Pancreas (tissue), 10 donors: ENCODE data around the gene CPED1. TPM values are rescaled to one million over a fixed set of nuclear protein-coding genes. Genes with fewer than 3 reads are reported as not detected.

ENCODE experiments used
- ATAC-seq, 4 donors: fragments of 200-7000 bp; cut with Tn5 transposase; one replicate each; pipeline versions ENCODE4 v1.8.0 to v1.9.1; 2020; ENCODE audit warnings: mild to moderate bottlenecking in 4 of 4, moderate library complexity in 4 of 4
- DNase-seq, 6 donors: peaks; one replicate each; pipeline ENCODE4 v3.0.0-alpha.2; 2020
- FAIRE-seq: peaks from 2 replicates; lab custom pipeline; 2012; peaks lifted over from hg19 to GRCh38; lab: Jason Lieb, UNC
- H3K27ac ChIP-seq, 4 donors: fragments of 200-600 bp; sonication (generic); 1 replicate in 3 of 4; 2 replicates in 1 of 4; pipeline versions ENCODE4 v1.5.0 to v1.8.0; 2020
- H3K27me3 ChIP-seq, 4 donors: fragments of 200-600 bp; one replicate each; pipeline ENCODE4 v1.8.0; 2021
- H3K36me3 ChIP-seq, 3 donors: fragments of 200-600 bp; sonication (generic) in 1 of 3; one replicate each; pipeline versions ENCODE4 v1.5.0 to v1.8.0; 2020 to 2021
- H3K4me1 ChIP-seq, 3 donors: fragments of 200-600 bp; one replicate each; pipeline ENCODE4 v1.8.0; 2021
- H3K4me3 ChIP-seq, 4 donors: fragments of 200-600 bp; sonication (generic) in 2 of 4; one replicate each; pipeline versions ENCODE4 v1.5.0 to v1.8.0; 2020 to 2021
- H3K9me3 ChIP-seq, 4 donors: fragments of 200-600 bp; one replicate each; pipeline ENCODE4 v1.8.0; 2021
- WGBS, 2 donors: extraction: QIAGEN DNeasy Blood & Tissue Kit; methylation state at CpG; one replicate each; pipeline ENCODE4 v1.1.7; 2013; 5-methylcytosine and 5-hydroxymethylcytosine counted together
- intact Hi-C, 3 donors: fragments of 100-400 bp; cut with DNase I; formaldehyde crosslinking; loops; one replicate each; pipeline versions ENCODE4 v1.11.1 to v1.14.2; 2022
- polyA plus RNA-seq, 2 donors: library from polyadenylated mRNA; stranded (reverse); fragments of 200-250 nt; gene quantifications; one replicate each; pipeline ENCODE4 v1.2.3, GENCODE V29; 2013
- total RNA-seq, 6 donors: library from RNA; stranded (reverse); fragmentation: NEBNext Ultra II Directional in 4 of 6; extraction: Animal tissue kit (Norgen Biotek cat#: 25700) in 4 of 6; gene quantifications; one replicate each; pipeline versions ENCODE4 v1.2.1 to v1.2.4, GENCODE V29; 2021 to 2023
- TF ChIP-seq, protein P1 (sequence below), 4 donors: fragments of 200-600 bp; sonication (generic) in 3 of 4; IDR thresholded peaks; one replicate each; pipeline versions ENCODE4 v1.5.0 to v1.8.0; 2021; ENCODE audit warnings: antibody characterized with exemption in 4 of 4
- donor health status: healthy with polysubstance abuse.
- donor health status: DM: no; HTN: no; CAD: no; lungs with moderate emphysema.
- donor health status: DM: no; HTN: no; CAD: no.
- donor health status: control.
- donor health status: control.
- donor health status: Bipolar disorder and iron deficiency.
- donor health status: DM: yes; HTN: yes; CAD: no.
- donor health status: DM: no; HTN: no; CAD: no.
- donor health status: DM: no; HTN: no; CAD: no.
- donor health status: DM: yes; HTN: yes; CAD: no.

Gene CPED1
- total and polyA plus RNA-seq, 8 donors: 0.57 to 6.1 (median 1.3) TPM

DNA sequence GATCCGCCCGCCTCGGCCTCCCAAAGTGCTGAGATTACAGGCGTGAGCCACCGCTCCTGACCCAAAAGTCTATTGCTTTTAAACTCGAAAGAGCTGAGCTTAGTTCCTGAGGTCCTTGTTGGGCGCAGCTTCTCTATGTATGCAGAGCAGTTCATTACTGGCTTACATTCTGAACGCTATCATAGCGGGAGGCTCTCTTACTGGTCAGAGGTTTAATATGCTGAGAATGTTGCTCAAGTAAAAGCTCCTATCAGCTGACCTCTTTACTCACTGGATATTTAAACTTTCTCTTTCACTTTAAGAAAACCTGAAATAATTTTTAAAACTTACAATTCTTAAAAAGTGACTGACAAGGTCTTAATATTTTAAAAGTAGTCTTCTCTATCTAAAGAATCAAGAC, 179.5 kb downstream of the CPED1 start:
- Histone ChIP-seq H3K9me3 (no peaks in the 10 kb centered on the region), H3K27ac (no peak overlapping the region), H3K4me3 (no peak overlapping the region), H3K27me3 (no peaks in the 10 kb centered on the region), H3K4me1 (no peaks in the 10 kb centered on the region), H3K36me3 (no peaks in the 10 kb centered on the region)
- TF ChIP-seq, protein P1, sequence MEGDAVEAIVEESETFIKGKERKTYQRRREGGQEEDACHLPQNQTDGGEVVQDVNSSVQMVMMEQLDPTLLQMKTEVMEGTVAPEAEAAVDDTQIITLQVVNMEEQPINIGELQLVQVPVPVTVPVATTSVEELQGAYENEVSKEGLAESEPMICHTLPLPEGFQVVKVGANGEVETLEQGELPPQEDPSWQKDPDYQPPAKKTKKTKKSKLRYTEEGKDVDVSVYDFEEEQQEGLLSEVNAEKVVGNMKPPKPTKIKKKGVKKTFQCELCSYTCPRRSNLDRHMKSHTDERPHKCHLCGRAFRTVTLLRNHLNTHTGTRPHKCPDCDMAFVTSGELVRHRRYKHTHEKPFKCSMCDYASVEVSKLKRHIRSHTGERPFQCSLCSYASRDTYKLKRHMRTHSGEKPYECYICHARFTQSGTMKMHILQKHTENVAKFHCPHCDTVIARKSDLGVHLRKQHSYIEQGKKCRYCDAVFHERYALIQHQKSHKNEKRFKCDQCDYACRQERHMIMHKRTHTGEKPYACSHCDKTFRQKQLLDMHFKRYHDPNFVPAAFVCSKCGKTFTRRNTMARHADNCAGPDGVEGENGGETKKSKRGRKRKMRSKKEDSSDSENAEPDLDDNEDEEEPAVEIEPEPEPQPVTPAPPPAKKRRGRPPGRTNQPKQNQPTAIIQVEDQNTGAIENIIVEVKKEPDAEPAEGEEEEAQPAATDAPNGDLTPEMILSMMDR (IDR thresholded peaks at IDR 0.05): no peak
- intact Hi-C loops: no loop called here
- FAIRE-seq (no peak), DNase-seq (no peak), ATAC-seq (no peak)
- 91 to 96% methylated on average over 8 to 9 of the region's 9 CpGs for WGBS, 2 donors

DNA sequence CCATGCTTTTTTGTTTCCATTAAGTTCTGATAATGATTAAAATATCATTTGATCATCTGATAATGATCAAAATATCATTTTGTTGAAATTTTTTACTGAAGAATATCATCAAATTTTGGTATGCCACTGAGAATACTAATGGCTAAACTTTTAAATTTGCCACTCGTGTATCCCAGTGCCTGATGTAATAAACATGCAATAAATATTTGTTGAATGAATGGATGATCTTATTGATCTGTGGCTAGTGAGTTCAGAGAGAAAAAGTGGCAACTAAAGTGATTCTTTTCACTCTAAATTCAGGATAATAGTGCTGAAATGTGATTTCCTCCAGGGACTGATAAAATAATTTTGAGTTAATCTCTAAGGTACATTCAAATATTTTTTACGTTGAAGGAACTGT, 181.0 kb downstream of the CPED1 start:
- intact Hi-C loops: no loop called here
- H3K9me3 ChIP-seq: no peaks in the 10 kb centered on the region
- TF ChIP-seq, protein P1 (IDR thresholded peaks at IDR 0.05): no peak
- H3K4me1 ChIP-seq: no peaks in the 10 kb centered on the region
- WGBS, 2 donors: 57 to 74% methylated on average over 2 of the region's 2 CpGs
- H3K4me3 ChIP-seq: no peak overlapping the region
- H3K36me3 ChIP-seq: no peaks in the 10 kb centered on the region
- H3K27me3 ChIP-seq: no peaks in the 10 kb centered on the region
- ATAC-seq (no peak), DNase-seq (no peak), FAIRE-seq (no peak)
- H3K27ac ChIP-seq: no peak overlapping the region

DNA sequence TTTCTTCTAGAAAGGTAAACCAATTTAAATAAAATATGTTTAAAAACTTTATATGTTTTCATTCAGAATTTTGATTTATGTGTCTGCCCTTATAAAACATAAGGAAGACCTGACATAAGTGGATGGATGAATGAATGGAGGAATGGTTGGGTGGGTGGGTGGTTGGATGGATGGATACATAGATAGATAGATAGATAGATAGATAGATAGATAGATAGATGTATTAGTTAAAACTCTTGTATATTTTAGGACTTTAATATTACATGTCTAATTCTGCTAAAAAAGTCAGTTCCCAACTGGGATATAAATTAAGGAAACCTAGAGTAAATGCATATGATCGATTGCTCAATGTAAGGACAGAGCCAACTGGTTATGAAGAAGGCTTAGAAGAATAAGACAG, 184.0 kb downstream of the CPED1 start:
- 67 to 86% methylated on average over 1 of the region's 1 CpG for WGBS, 2 donors
- Histone ChIP-seq H3K4me3 (no peak overlapping the region), H3K27me3 (no peaks in the 10 kb centered on the region), H3K4me1 (no peaks in the 10 kb centered on the region), H3K27ac (no peak overlapping the region), H3K9me3 (no peaks in the 10 kb centered on the region), H3K36me3 (no peaks in the 10 kb centered on the region)
- ATAC-seq (no peak), FAIRE-seq (no peak), DNase-seq (no peak)
- intact Hi-C loops: no loop called here
- TF ChIP-seq, protein P1 (IDR thresholded peaks at IDR 0.05): no peak

DNA sequence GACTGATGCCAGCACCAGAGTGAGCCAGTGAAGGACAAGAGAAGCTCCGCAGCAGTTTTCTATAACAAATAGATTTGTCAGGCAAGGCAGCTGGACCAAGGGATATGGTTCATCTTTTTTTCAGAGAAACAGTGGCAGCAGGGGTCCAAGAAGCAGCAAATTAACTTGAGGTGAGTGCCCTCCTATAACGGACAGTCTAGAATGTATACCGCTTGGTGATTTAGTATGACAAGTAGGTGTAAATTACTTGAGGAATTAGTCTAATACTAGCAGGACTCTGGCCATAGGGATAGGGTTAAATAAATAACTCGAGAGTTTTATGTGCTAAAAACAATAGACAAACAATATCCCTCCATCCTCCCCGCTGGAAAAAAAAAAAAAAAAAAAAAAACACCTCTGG, 187.3 kb downstream of the CPED1 start:
- FAIRE-seq (no peak), ATAC-seq (no peak), DNase-seq (no peak)
- Histone ChIP-seq H3K27me3 (no peaks in the 10 kb centered on the region), H3K4me3 (no peak overlapping the region), H3K4me1 (no peaks in the 10 kb centered on the region), H3K9me3 (no peaks in the 10 kb centered on the region), H3K36me3 (no peaks in the 10 kb centered on the region), H3K27ac (no peak overlapping the region)
- 73 to 74% methylated on average over 5 of the region's 5 CpGs for WGBS, 2 donors
- TF ChIP-seq, protein P1 (IDR thresholded peaks at IDR 0.05): no peak
- intact Hi-C loops: no loop called here

DNA sequence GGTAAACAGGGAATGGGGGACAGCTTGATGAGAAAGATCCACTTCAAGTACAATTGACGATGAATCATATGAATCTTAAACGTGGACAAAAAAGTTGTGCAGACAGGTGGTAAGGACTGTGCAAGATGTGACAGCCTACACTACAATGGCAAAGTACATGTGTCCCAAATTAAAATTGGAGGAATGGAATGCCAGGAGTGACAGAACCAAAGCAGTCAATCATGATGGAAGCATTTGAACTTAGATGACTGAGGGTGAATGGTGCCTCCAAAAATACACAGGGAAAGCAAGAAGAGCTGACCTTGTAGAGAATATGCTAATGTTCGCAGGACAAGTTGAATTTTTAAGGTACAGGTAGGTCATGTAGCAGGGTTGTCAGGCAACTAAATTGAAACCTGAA, 189.9 kb downstream of the CPED1 start:
- Histone ChIP-seq H3K4me3 (no peak overlapping the region), H3K36me3 (no peaks in the 10 kb centered on the region), H3K4me1 (no peaks in the 10 kb centered on the region), H3K27me3 (no peaks in the 10 kb centered on the region), H3K27ac (no peak overlapping the region), H3K9me3 (no peaks in the 10 kb centered on the region)
- ATAC-seq (no peak), FAIRE-seq (no peak), DNase-seq (no peak)
- TF ChIP-seq, protein P1 (IDR thresholded peaks at IDR 0.05): no peak
- intact Hi-C loops: no loop called here
- 77 to 86% methylated on average over 3 of the region's 3 CpGs for WGBS, 2 donors
